Thyroid gland (tissue), 4 donors: ENCODE measurements around the gene UGT1A1. TPM values are rescaled to one million over a fixed set of nuclear protein-coding genes. Genes with fewer than 3 reads are reported as not detected.

ENCODE experiments used
- DNase-seq, 2 donors: peaks; one replicate each; pipeline ENCODE4 v3.0.0-alpha.2; 2019
- H3K27ac ChIP-seq, 3 donors: fragments of 200-600 bp; sonication (generic); 1 replicate in 2 of 3; 2 replicates in 1 of 3; pipeline ENCODE4 v1.5.1; 2016 to 2019; ENCODE audit warnings: mild to moderate bottlenecking in 1 of 3, moderate library complexity in 1 of 3
- H3K27me3 ChIP-seq: fragments of 200-600 bp; sonication (generic); one replicate; pipeline ENCODE4 v1.5.1; 2019
- H3K36me3 ChIP-seq, 2 donors: fragments of 200-600 bp; sonication (generic); one replicate each; pipeline ENCODE4 v1.5.1; 2016 to 2019
- H3K4me1 ChIP-seq, 2 donors: fragments of 200-600 bp; sonication (generic); one replicate each; pipeline ENCODE4 v1.5.1; 2017 to 2019
- H3K4me3 ChIP-seq, 3 donors: fragments of 200-600 bp; sonication (generic); replicated peaks in 1 of 3; 1 replicate in 2 of 3; 2 replicates in 1 of 3; pipeline ENCODE4 v1.5.1; 2016; ENCODE audit warnings: mild to moderate bottlenecking in 1 of 3
- H3K9me3 ChIP-seq: fragments of 200-600 bp; sonication (generic); one replicate; pipeline ENCODE4 v1.5.1; 2017
- CTCF ChIP-seq, 6 experiments: fragments of 200-600 bp in 3 of 6; fragments of 450-650 bp in 3 of 6; sonication (generic) in 3 of 6; IDR thresholded peaks; one replicate each; pipeline ENCODE4 v1.5.1; 2016 to 2019; ENCODE audit warnings: antibody characterized with exemption in 6 of 6, mild to moderate bottlenecking in 2 of 6, inconsistent platforms in 1 of 6, moderate library complexity in 1 of 6
- POLR2A ChIP-seq, 2 donors: fragments of 450-650 bp; IDR thresholded peaks; one replicate each; pipeline ENCODE4 v1.6.1; 2017; ENCODE audit warnings: antibody characterized with exemption in 2 of 2, mild to moderate bottlenecking in 2 of 2, moderate library complexity in 1 of 2
- WGBS, 2 donors: methylation state at CpG; one replicate each; pipeline ENCODE4 v1.1.5; 2017; 5-methylcytosine and 5-hydroxymethylcytosine counted together
- intact Hi-C: fragments of 100-400 bp; cut with DNase I; formaldehyde crosslinking; loops from one replicate; pipeline ENCODE4 v1.15.1; 2023
- total RNA-seq, 4 donors: library from RNA; depleted of rRNA; stranded (reverse); fragments of >200 nt; gene quantifications; one replicate each; pipeline ENCODE4 v1.2.3, GENCODE V29; 2016

The UGT1A1 gene
- total RNA-seq, 4 donors from 2014 or later: 0.45 to 0.94 (median 0.76) TPM

- TF ChIP-seq CTCF (IDR thresholded peaks at IDR 0.05) (no peak), POLR2A (IDR thresholded peaks at IDR 0.05) (no peak)
- DNase-seq: no peak
- Histone ChIP-seq H3K36me3 (no peaks in the 10 kb centered on the region), H3K4me1 (peaks cover 6 to 13% of the 10 kb centered on the region in 2 donors), H3K4me3 (no peak overlapping the region), H3K9me3 (no peaks in the 10 kb centered on the region), H3K27ac (no peak overlapping the region), H3K27me3 (no peaks in the 10 kb centered on the region)
- intact Hi-C loops: no loop called here
- 73 to 93% methylated on average over 9 of the region's 9 CpGs for WGBS, 2 donors
Observed at GRCh38 chr2:233801357-233802131, 41.5 kb downstream of the UGT1A1 start.

- no peak for DNase-seq
- H3K27ac ChIP-seq: no peak overlapping the region
- H3K4me3 ChIP-seq: no peak overlapping the region
- no peaks in the 10 kb centered on the region for H3K9me3 ChIP-seq
- TF ChIP-seq POLR2A (IDR thresholded peaks at IDR 0.05) (no peak), CTCF (IDR thresholded peaks at IDR 0.05) (no peak)
- no peaks in the 10 kb centered on the region for H3K36me3 ChIP-seq
- H3K27me3 ChIP-seq: no peaks in the 10 kb centered on the region
- intact Hi-C loops: no loop called here
- peaks cover 6 to 13% of the 10 kb centered on the region in 2 donors for H3K4me1 ChIP-seq
- 77 to 83% methylated on average over 3 of the region's 3 CpGs for WGBS, 2 donors
Observed at GRCh38 chr2:233802132-233802815, 42.2 kb downstream of the UGT1A1 start.

GRCh38 chr2:233803292-233803911, 43.3 kb downstream of the UGT1A1 start:
- no peaks in the 10 kb centered on the region for H3K9me3 ChIP-seq
- no peak overlapping the region for H3K27ac ChIP-seq
- H3K4me1 ChIP-seq: peaks cover 6 to 13% of the 10 kb centered on the region in 2 donors
- intact Hi-C loops: no loop called here
- no peak overlapping the region for H3K4me3 ChIP-seq
- 50 to 86% methylated on average over 2 of the region's 2 CpGs for WGBS, 2 donors
- TF ChIP-seq CTCF (IDR thresholded peaks at IDR 0.05) (no peak), POLR2A (IDR thresholded peaks at IDR 0.05) (no peak)
- DNase-seq: no peak
- H3K27me3 ChIP-seq: no peaks in the 10 kb centered on the region
- no peaks in the 10 kb centered on the region for H3K36me3 ChIP-seq

- Histone ChIP-seq H3K27me3 (no peaks in the 10 kb centered on the region), H3K36me3 (no peaks in the 10 kb centered on the region), H3K27ac (no peak overlapping the region), H3K4me1 (peaks cover 6 to 13% of the 10 kb centered on the region in 2 donors), H3K4me3 (no peak overlapping the region), H3K9me3 (no peaks in the 10 kb centered on the region)
- intact Hi-C loops: no loop called here
- DNase-seq: no peak
- TF ChIP-seq CTCF (IDR thresholded peaks at IDR 0.05): no peak
- TF ChIP-seq POLR2A (IDR thresholded peaks at IDR 0.05): no peak
- 61 to 72% methylated on average over 7 of the region's 8 CpGs for WGBS, 2 donors
Observed at GRCh38 chr2:233803994-233804393, 43.9 kb downstream of the UGT1A1 start.
